ENCODE measurements around the gene EVI2A.
"Not testable (repeated sequence)": the region's sequence is repeated elsewhere in the genome, so short reads cannot be mapped to it uniquely, and the experiment has no call there.

EVI2A gene

GRCh38 chr17:31313982-31314781, 7.2 kb downstream of the EVI2A start, which contains the start of gene EVI2B:
Gene EVI2B (minus strand): TSS chr17:31314054. CDS start chr17:31305609, 8,445 bp downstream.
- DNase-seq (ENCODE audit: extremely low read depth in 1 of 2, low read depth in 1 of 2) = no peak

- DNase-seq (ENCODE audit: extremely low read depth in 1 of 2, low read depth in 1 of 2) = not testable (repeated sequence)
These were observed 9.2 kb downstream of the EVI2A start for GRCh38 chr17:31312223-31312622.

- DNase-seq (ENCODE audit: extremely low read depth in 1 of 2, low read depth in 1 of 2) = no peak
These were observed 9.9 kb downstream of the EVI2A start for GRCh38 chr17:31311526-31311925.

DNA sequence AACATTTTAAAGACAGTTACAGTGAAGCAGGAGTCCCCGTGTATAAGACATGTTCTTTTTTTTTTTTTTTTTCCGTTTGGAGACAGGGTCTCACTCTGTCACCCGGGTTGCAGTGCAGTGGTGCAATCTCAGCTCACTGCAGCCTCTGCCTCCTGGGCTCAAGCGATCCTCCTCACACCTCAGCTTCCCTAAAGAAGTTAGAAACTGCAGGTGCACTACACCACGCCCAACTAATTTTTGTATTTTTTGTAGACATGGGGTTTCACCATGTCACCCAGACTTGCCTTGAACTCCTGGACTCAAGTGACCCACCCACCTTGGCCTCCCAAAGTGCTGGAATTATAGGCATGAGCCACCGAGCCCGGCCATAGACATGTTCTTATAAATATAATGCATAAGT, 10.5 kb downstream of the EVI2A start:
- no peak for DNase-seq (ENCODE audit: extremely low read depth in 1 of 2, low read depth in 1 of 2)

GRCh38 chr17:31310260-31310659, 11.2 kb downstream of the EVI2A start:
- peak in 1 of 2 donors; percentile 38 for DNase-seq (ENCODE audit: extremely low read depth in 1 of 2, low read depth in 1 of 2)

DNA sequence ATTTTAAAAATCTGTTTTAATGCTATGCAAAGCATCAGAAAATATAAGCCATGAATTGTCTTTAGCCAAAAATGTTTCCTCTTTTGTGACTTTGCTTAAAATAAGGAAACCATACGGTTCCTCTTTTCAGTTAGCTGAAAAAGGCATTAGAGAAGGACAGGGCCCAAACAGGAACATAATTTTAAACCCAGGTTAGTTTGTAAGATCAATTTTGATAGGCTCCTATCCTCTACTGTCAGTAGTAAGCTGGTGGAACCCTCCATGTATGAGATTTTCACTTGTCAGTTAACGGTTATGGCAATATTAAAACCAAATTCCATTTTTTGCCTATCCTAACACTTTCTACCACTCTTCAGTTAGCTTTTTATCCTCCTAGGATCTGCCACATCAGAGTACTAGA, 11.9 kb downstream of the EVI2A start:
- DNase-seq (ENCODE audit: extremely low read depth in 1 of 2, low read depth in 1 of 2) = no peak

GRCh38 chr17:31308372-31309334, 12.8 kb downstream of the EVI2A start:
- no peak for DNase-seq (ENCODE audit: extremely low read depth in 1 of 2, low read depth in 1 of 2)

DNA sequence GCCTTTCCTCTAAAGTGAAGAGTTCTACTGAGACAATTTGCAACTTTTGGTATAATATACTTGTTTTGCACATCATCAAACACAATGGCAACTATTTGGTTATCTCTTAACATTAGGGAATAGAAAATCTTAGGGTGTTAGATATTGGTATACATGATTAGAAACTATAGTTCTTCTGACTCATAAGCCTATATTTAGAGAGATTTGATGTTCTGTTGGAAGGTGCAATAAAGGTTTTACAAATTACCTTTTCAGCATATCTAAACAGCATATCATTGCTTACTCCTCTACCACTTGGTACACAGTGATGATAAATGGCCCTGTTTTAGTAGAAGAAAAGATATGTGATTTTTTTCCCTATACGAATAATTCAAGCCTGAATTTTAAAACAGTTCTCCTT, 13.8 kb downstream of the EVI2A start:
- no peak for DNase-seq (ENCODE audit: extremely low read depth in 1 of 2, low read depth in 1 of 2)

GRCh38 chr17:31299624-31300023, 21.8 kb downstream of the EVI2A start:
- no peak for DNase-seq (ENCODE audit: extremely low read depth in 1 of 2, low read depth in 1 of 2)

DNA sequence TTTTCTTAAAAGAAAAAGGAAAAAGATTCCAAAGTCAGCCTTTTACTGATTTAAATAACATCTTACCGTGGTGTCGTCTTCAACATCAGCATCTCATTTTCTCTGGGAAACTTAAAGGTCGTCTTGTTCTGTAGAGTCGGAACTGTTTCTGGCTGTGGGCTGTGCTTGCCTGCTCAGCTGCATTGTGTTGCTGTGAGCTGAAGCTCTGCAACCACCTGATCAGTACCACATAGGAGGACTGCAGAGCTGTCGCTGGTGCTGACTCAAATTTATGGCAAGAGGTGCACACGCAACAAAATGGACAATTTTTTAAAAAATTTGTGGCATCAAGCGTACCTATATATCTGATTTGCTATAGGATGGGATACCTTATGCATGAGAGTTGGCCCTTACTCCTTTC, 24.3 kb downstream of the EVI2A start, which contains the start of gene OMG:
Gene OMG, minus strand, starts transcription at position 150 of the 400 bp plus-strand sequence. CDS start 908 bp downstream, outside the sequence.
- no peak for DNase-seq (ENCODE audit: extremely low read depth in 1 of 2, low read depth in 1 of 2)

DNA sequence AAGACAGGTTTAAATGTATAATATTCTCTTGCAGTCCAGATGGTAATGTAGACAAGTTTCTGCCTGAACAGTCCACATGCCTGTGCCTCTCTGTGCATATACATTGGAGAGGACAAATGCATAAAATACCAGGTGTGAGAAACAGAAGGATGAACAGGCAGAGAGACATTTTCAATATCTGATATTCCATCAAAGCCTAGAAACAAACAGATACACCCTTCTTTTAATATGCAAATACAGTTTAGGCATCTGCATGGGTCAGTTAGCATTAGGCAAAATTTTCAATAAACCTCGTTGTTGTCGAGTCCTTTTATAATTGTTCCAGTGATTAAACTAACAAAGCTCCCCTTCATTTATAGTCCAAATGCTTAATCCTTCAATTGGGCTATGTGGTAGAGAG, 25.3 kb downstream of the EVI2A start:
- DNase-seq (ENCODE audit: extremely low read depth in 1 of 2, low read depth in 1 of 2) = no peak

DNA sequence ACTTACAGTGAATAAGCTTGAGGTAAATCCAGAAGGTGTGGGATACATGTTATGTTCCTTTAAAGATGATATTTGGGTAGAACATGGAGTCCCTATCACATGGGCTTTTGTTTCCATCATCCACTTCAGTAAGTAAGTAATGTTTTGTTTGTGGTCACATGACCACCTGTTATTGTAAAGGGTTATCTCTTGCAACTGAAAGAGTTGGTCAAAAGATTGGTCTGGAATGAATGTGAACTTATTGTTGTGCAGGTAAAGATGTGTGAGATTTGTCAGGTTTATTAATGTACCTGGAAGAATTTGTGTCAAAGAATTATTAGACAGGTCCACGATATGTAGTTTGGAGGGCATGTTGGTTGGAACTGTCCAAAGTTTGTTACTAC, 25.9 kb downstream of the EVI2A start:
- DNase-seq (ENCODE audit: extremely low read depth in 1 of 2, low read depth in 1 of 2) = no peak

DNA sequence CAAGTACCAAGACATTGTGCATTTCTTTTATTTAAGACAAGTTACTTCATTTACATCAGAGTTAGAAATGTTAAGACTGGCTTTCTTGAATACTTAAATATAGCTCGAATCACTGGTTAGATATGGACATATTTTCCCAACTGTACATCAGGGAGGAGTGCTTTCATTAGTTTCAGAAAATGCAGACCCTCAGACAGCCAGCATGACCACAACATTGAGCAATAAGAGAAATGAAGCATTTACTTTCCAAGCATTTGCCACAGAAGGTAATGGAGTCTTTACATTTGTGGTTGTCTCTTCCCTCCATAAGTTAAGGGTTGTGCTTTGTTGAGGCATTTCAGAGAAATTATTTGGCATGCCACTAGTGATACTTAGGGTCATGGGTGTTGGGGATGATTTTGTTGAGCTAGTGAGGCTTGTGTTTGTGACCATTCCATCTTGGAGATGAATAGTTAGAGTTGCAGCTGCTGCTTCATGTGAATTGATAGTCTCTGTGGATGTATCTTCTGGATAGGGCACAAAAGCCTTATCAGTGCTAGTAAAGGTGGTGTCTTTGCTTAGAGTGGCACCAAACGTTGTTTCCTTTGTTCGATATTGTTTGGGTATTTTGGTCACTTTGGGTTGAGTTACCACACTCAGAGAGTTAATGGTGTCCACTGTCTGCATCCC, 26.5 kb downstream of the EVI2A start:
- no peak for DNase-seq (ENCODE audit: extremely low read depth in 1 of 2, low read depth in 1 of 2)

DNA sequence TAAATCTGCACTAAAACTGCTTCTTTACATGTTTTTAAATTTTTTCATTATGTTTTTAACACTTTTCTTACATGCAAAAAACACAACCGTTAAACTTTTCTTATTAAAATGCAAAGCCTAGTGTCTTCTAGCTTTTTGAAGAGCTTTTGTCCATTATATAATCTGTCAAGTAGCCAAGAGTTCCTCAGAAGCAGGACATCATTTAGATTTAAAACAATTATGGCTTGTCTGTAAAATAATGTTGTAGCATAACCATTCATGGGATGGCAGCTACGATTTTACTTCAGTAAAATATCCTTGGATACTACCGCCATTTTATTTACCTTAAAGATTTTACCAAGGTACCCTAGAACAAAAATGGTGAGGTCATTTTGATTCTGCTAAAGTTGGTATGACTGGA, 27.2 kb downstream of the EVI2A start:
- DNase-seq (ENCODE audit: extremely low read depth in 1 of 2, low read depth in 1 of 2) = no peak

GRCh38 chr17:31293581-31293980, 27.8 kb downstream of the EVI2A start:
- DNase-seq (ENCODE audit: extremely low read depth in 1 of 2, low read depth in 1 of 2) = no peak

GRCh38 chr17:31291820-31292219, 29.6 kb downstream of the EVI2A start:
- DNase-seq (ENCODE audit: extremely low read depth in 1 of 2, low read depth in 1 of 2) = no peak

GRCh38 chr17:31289790-31290189, 31.6 kb downstream of the EVI2A start:
- DNase-seq (ENCODE audit: extremely low read depth in 1 of 2, low read depth in 1 of 2) = no peak

DNA sequence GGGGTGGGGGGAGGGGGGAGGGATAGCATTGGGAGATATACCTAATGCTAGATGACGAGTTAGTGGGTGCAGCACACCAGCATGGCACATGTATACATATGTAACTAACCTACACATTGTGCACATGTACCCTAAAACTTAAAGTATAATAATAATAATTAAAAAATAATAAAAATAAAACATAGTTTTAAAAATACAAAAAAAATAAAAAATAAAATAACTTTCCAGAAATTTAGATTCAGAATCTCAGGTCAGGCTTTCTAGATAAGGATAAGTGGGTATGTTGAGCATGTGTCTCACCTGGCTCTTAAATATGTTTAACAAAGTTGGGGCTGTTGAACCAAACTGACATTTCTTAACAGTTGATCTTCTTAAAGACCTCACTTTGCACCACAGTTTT, 33.5 kb downstream of the EVI2A start:
- DNase-seq (ENCODE audit: extremely low read depth in 1 of 2, low read depth in 1 of 2) = not testable (repeated sequence)

GRCh38 chr17:31286587-31286986, 34.8 kb downstream of the EVI2A start:
- DNase-seq (ENCODE audit: extremely low read depth in 1 of 2, low read depth in 1 of 2) = no peak

- no peak for DNase-seq (ENCODE audit: extremely low read depth in 1 of 2, low read depth in 1 of 2)
These were observed 37.6 kb downstream of the EVI2A start for GRCh38 chr17:31283841-31284240.

- DNase-seq (ENCODE audit: extremely low read depth in 1 of 2, low read depth in 1 of 2) = no peak
These were observed 40.4 kb downstream of the EVI2A start for GRCh38 chr17:31281061-31281460.
